PC-9 (cell line): Measurements from ENCODE around the gene ACSL5. TPM values are rescaled to one million over a fixed set of nuclear protein-coding genes. Genes with fewer than 3 reads are reported as not detected.

ENCODE experiments used
- BruUV-seq: library from RNA; stranded (reverse); fragments of 400-500 nt; replicated peaks from 2 replicates; lab custom pipeline; 2021; lab: Mats Ljungman, UMichigan
- CTCF ChIA-PET: fragments of 300-600 bp; sonication (Branson Sonifier 250); formaldehyde crosslinking; loops from one replicate; lab custom pipeline; 2022; ENCODE audit warnings: antibody characterized with exemption; lab: Charles Lee
- POLR2A ChIA-PET: fragments of 300-600 bp; sonication (Branson Sonifier 250); formaldehyde crosslinking; loops from one replicate; lab custom pipeline; 2022; ENCODE audit warnings: antibody characterized with exemption; ENCODE audit not compliant: unreplicated experiment; lab: Charles Lee
- DNase-seq, 2 experiments: peaks; one replicate each; pipeline versions ENCODE4 v3.0.0 to v3.0.0-alpha.2; 2015 to 2022; ENCODE audit warnings: mixed read lengths in 1 of 2
- H2AFZ ChIP-seq: fragments of 200-600 bp; sonication (generic); 2 replicates; pipeline ENCODE4 v1.8.1; 2017; ENCODE audit warnings: antibody characterized with exemption
- H3F3A ChIP-seq: fragments of 200-600 bp; sonication (generic); 2 replicates; pipeline ENCODE4 v1.8.1; 2017; ENCODE audit warnings: antibody characterized with exemption, mild to moderate bottlenecking, low read depth; ENCODE audit not compliant: insufficient read depth
- H3K27ac ChIP-seq: fragments of 200-600 bp; sonication (generic); 2 replicates; pipeline ENCODE4 v1.6.1; 2016; ENCODE audit warnings: mixed run types
- H3K27me3 ChIP-seq: fragments of 200-600 bp; sonication (generic); 2 replicates; pipeline ENCODE4 v1.6.1; 2016; ENCODE audit warnings: low read depth, mixed run types; ENCODE audit not compliant: insufficient read depth
- H3K36me3 ChIP-seq: fragments of 200-600 bp; sonication (generic); 2 replicates; pipeline ENCODE4 v1.6.1; 2016; ENCODE audit warnings: low read depth, mixed run types
- H3K4me1 ChIP-seq: fragments of 200-600 bp; sonication (generic); replicated peaks from 2 replicates; pipeline ENCODE4 v1.6.1; 2016; ENCODE audit warnings: mixed run types; ENCODE audit not compliant: insufficient read depth
- H3K4me2 ChIP-seq: fragments of 200-600 bp; sonication (generic); 2 replicates; pipeline ENCODE4 v1.6.1; 2017; ENCODE audit warnings: mixed run types
- H3K4me3 ChIP-seq: fragments of 200-600 bp; sonication (generic); 2 replicates; pipeline ENCODE4 v1.6.1; 2016; ENCODE audit warnings: mixed run types
- H3K79me2 ChIP-seq: fragments of 200-600 bp; sonication (generic); 2 replicates; pipeline ENCODE4 v1.6.1; 2017; ENCODE audit warnings: low read depth, mixed run types
- H3K9me2 ChIP-seq: fragments of 200-600 bp; sonication (generic); 2 replicates; pipeline ENCODE4 v1.8.1; 2017; ENCODE audit warnings: mild to moderate bottlenecking; ENCODE audit not compliant: insufficient read depth
- H3K9me3 ChIP-seq: fragments of 200-600 bp; sonication (generic); 2 replicates; pipeline ENCODE4 v1.8.1; 2016; ENCODE audit warnings: low read depth; ENCODE audit not compliant: insufficient read depth
- H4K20me1 ChIP-seq: fragments of 200-600 bp; sonication (generic); 2 replicates; pipeline ENCODE4 v1.8.1; 2017; ENCODE audit not compliant: insufficient read depth
- CTCF ChIP-seq: fragments of 200-600 bp; sonication (generic); conservative IDR thresholded peaks from 2 replicates; pipeline ENCODE4 v1.6.1; 2017; ENCODE audit warnings: mixed run types, antibody characterized with exemption, mild to moderate bottlenecking, moderate library complexity
- EZH2 ChIP-seq: fragments of 200-600 bp; sonication (generic); IDR thresholded peaks from 2 replicates; pipeline ENCODE4 v1.8.0; 2017; ENCODE audit warnings: antibody characterized with exemption, low read depth
- intact Hi-C: fragments of 100-400 bp; cut with micrococcal nuclease; formaldehyde crosslinking; loops from one replicate; pipeline ENCODE4 v1.10.0; 2022; ENCODE audit not compliant: unreplicated experiment
- total RNA-seq: library from RNA; stranded (reverse); gene quantifications from 2 replicates; pipeline ENCODE4 v1.2.3, GENCODE V29; 2021

Gene ACSL5
- total RNA-seq, 1 experiment from 2014 or later = 21.4 TPM

GRCh38 chr10:112393827-112394226 lies 19.9 kb downstream of the ACSL5 start:
- no peaks in the 10 kb centered on the region for H3K9me2 ChIP-seq
- BruUV-seq = no TSS peak
- CTCF ChIA-PET = no interaction called here
- DNase-seq = no peak
- no peak overlapping the region for H3K4me2 ChIP-seq
- H3K79me2 ChIP-seq = peaks cover 30% of the 10 kb centered on the region
- H3K36me3 ChIP-seq = peaks cover 9% of the 10 kb centered on the region; the same call in 1 of the 2 replicates
- H3K4me3 ChIP-seq = no peak overlapping the region
- no peak overlapping the region for H3K27ac ChIP-seq
- H3K9me3 ChIP-seq = no peaks in the 10 kb centered on the region
- no peak for TF ChIP-seq CTCF
- TF ChIP-seq EZH2 = no peak
- POLR2A ChIA-PET = no interaction called here
- peaks cover 13% of the 10 kb centered on the region for H3F3A ChIP-seq
- H2AFZ ChIP-seq = no peak overlapping the region
- peaks cover 26% of the 10 kb centered on the region for H3K4me1 ChIP-seq
- H3K27me3 ChIP-seq = no peaks in the 10 kb centered on the region
- H4K20me1 ChIP-seq = no peaks in the 10 kb centered on the region
- intact Hi-C loops = no loop called here

- H3K9me2 ChIP-seq = no peaks in the 10 kb centered on the region
- peaks cover 8% of the 10 kb centered on the region for H3F3A ChIP-seq
- no peaks in the 10 kb centered on the region for H3K9me3 ChIP-seq
- CTCF ChIA-PET = no interaction called here
- no peak overlapping the region for H3K4me3 ChIP-seq
- H3K36me3 ChIP-seq = peaks cover 9% of the 10 kb centered on the region; the same call in 1 of the 2 replicates
- TF ChIP-seq EZH2 = no peak
- no peak for TF ChIP-seq CTCF
- H3K4me1 ChIP-seq = peaks cover 21% of the 10 kb centered on the region
- intact Hi-C loops = no loop called here
- DNase-seq = no peak
- peaks cover 30% of the 10 kb centered on the region for H3K79me2 ChIP-seq
- H2AFZ ChIP-seq = no peak overlapping the region
- H4K20me1 ChIP-seq = no peaks in the 10 kb centered on the region
- no TSS peak for BruUV-seq
- POLR2A ChIA-PET = no interaction called here
- H3K4me2 ChIP-seq = no peak overlapping the region
- H3K27me3 ChIP-seq = no peaks in the 10 kb centered on the region
- no peak overlapping the region for H3K27ac ChIP-seq
Measured at GRCh38 chr10:112394475-112394875, 20.6 kb downstream of the ACSL5 start.

GRCh38 chr10:112395809-112396530 lies 22.1 kb downstream of the ACSL5 start:
- intact Hi-C loops = no loop called here
- peaks cover 7% of the 10 kb centered on the region; the same call in 1 of the 2 replicates for H3K4me1 ChIP-seq

More at GRCh38 chr10:112395809-112396530, 22.1 kb downstream of the ACSL5 start:
- no peak overlapping the region for H3K4me3 ChIP-seq
- BruUV-seq = no TSS peak
- peaks cover 21% of the 10 kb centered on the region; the same call in 1 of the 2 replicates for H3K79me2 ChIP-seq
- CTCF ChIA-PET = no interaction called here
- no peaks in the 10 kb centered on the region for H3K9me2 ChIP-seq
- H3K4me2 ChIP-seq = no peak overlapping the region
- H3K36me3 ChIP-seq = peaks cover 9% of the 10 kb centered on the region; the same call in 1 of the 2 replicates
- no peak for DNase-seq
- no peak overlapping the region for H3K27ac ChIP-seq
- no peaks in the 10 kb centered on the region for H3F3A ChIP-seq
- no peak overlapping the region for H2AFZ ChIP-seq
- no peaks in the 10 kb centered on the region for H3K9me3 ChIP-seq
- TF ChIP-seq EZH2 = no peak
- TF ChIP-seq CTCF = no peak
- no peaks in the 10 kb centered on the region for H3K27me3 ChIP-seq
- POLR2A ChIA-PET = no interaction called here
- H4K20me1 ChIP-seq = no peaks in the 10 kb centered on the region
